H1 (cell line): ENCODE results near the gene AP1G2. TPM values are rescaled to one million over a fixed set of nuclear protein-coding genes. Genes with fewer than 3 reads are reported as not detected.
A peak's percentile ranks its signal among the peaks of the same experiment; 100 is the strongest.

Experiments used
- BACH1 ChIP-seq: IDR thresholded peaks from 2 replicates; pipeline ENCODE4 v1.6.1; 2012; ENCODE audit warnings: low read length, improper control_type of control experiment
- EZH2 ChIP-seq: fragments of 200-600 bp; sonication (generic); IDR thresholded peaks from 2 replicates; pipeline ENCODE4 v1.7.1; 2012; ENCODE audit warnings: low read depth, mild to moderate bottlenecking, moderate library complexity, low read length, inconsistent platforms; ENCODE audit not compliant: severe bottlenecking
- FOSL1 ChIP-seq: IDR thresholded peaks from 2 replicates; pipeline ENCODE4 v1.6.1; 2011; ENCODE audit warnings: mild to moderate bottlenecking, low read depth, low read length, moderate library complexity; ENCODE audit not compliant: insufficient read depth
- SP4 ChIP-seq: IDR thresholded peaks from 2 replicates; pipeline ENCODE4 v1.6.1; 2012; ENCODE audit warnings: low read length, inconsistent platforms
- TCF12 ChIP-seq: IDR thresholded peaks from 2 replicates; pipeline ENCODE4 v1.6.1; 2011; ENCODE audit warnings: low read depth, mild to moderate bottlenecking, low read length
- polyA plus RNA-seq, 7 experiments: library from polyadenylated mRNA; depleted of rRNA in 3 of 7; stranded (reverse) in 5 of 7; unstranded in 2 of 7; fragments of >200 nt in 5 of 7; fragments of 200-250 nt in 2 of 7; gene quantifications; 1 replicate in 5 of 7; 2 replicates in 1 of 7; 4 replicates in 1 of 7; pipeline versions ENCODE4 v1.2.1 to v1.2.3, GENCODE V29; 2011 to 2013; ENCODE audit warnings: missing spikeins in 2 of 7, mixed read lengths in 2 of 7
- total RNA-seq: library from RNA; stranded (reverse); fragmentation: NEBNext Ultra II Directional; extraction: Animal tissue kit (Norgen Biotek cat#: 25700); gene quantifications from 2 replicates; pipeline ENCODE4 v1.2.1, GENCODE V29; 2021
- TF ChIP-seq, protein P1 (sequence below): fragments of 300-600 bp; sonication (generic); IDR thresholded peaks from 2 replicates; pipeline ENCODE4 v1.7.1; 2012; ENCODE audit warnings: low read length, moderate library complexity, mild to moderate bottlenecking, inconsistent platforms; ENCODE audit not compliant: insufficient replicate concordance
- TF ChIP-seq, protein P2 (sequence below), 3 experiments: IDR thresholded peaks; 1 replicate in 2 of 3; 2 replicates in 1 of 3; pipeline versions ENCODE4 v1.5.1 to v1.6.1; 2011; ENCODE audit warnings: low read length in 3 of 3, mild to moderate bottlenecking in 3 of 3, inconsistent platforms in 2 of 3, low read depth in 1 of 3, moderate library complexity in 1 of 3; ENCODE audit not compliant: insufficient read depth in 1 of 3; ENCODE audit errors: control extremely low read depth in 1 of 3

AP1G2 gene
- total and polyA plus RNA-seq, 2 of the 8 experiments (the other 6 are each of a cell fraction or from before 2014, with no cell fraction given): 70.9 to 134 TPM

DNA sequence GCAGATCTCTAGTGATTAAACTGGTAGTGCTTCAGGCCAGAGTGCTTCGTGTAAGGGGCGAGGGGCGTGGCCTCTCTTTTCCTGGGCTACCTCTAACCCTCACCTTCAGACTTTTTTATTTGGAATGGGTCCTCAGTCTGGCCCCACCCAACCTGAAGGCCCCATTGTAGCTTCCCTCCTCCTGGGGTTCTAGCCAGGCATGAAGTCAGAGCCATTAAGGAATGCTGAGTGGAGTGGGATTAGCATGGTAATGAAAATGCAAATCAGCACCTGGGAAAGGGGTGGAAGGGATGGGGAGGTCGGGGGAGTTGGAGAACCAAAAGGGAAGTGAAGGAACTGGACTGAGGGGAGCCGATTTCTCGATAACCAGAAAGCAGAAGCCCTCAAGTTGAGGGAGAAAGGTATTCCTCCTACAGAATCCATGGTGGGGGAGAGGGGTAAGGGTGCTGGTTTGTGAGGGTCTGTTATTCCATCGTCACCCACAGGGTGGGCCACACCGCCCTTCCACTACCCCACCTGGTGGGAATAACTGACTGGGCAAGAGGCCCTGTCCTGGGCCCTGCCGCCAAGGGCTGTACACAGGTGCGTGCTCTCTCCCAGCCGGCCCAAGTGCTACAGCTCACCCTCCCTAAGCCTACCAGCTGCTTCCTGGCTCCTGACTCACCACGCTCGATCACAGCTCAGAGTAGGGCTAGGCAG is 30.1 kb downstream of the AP1G2 start (continued):
- TF ChIP-seq, protein P1, sequence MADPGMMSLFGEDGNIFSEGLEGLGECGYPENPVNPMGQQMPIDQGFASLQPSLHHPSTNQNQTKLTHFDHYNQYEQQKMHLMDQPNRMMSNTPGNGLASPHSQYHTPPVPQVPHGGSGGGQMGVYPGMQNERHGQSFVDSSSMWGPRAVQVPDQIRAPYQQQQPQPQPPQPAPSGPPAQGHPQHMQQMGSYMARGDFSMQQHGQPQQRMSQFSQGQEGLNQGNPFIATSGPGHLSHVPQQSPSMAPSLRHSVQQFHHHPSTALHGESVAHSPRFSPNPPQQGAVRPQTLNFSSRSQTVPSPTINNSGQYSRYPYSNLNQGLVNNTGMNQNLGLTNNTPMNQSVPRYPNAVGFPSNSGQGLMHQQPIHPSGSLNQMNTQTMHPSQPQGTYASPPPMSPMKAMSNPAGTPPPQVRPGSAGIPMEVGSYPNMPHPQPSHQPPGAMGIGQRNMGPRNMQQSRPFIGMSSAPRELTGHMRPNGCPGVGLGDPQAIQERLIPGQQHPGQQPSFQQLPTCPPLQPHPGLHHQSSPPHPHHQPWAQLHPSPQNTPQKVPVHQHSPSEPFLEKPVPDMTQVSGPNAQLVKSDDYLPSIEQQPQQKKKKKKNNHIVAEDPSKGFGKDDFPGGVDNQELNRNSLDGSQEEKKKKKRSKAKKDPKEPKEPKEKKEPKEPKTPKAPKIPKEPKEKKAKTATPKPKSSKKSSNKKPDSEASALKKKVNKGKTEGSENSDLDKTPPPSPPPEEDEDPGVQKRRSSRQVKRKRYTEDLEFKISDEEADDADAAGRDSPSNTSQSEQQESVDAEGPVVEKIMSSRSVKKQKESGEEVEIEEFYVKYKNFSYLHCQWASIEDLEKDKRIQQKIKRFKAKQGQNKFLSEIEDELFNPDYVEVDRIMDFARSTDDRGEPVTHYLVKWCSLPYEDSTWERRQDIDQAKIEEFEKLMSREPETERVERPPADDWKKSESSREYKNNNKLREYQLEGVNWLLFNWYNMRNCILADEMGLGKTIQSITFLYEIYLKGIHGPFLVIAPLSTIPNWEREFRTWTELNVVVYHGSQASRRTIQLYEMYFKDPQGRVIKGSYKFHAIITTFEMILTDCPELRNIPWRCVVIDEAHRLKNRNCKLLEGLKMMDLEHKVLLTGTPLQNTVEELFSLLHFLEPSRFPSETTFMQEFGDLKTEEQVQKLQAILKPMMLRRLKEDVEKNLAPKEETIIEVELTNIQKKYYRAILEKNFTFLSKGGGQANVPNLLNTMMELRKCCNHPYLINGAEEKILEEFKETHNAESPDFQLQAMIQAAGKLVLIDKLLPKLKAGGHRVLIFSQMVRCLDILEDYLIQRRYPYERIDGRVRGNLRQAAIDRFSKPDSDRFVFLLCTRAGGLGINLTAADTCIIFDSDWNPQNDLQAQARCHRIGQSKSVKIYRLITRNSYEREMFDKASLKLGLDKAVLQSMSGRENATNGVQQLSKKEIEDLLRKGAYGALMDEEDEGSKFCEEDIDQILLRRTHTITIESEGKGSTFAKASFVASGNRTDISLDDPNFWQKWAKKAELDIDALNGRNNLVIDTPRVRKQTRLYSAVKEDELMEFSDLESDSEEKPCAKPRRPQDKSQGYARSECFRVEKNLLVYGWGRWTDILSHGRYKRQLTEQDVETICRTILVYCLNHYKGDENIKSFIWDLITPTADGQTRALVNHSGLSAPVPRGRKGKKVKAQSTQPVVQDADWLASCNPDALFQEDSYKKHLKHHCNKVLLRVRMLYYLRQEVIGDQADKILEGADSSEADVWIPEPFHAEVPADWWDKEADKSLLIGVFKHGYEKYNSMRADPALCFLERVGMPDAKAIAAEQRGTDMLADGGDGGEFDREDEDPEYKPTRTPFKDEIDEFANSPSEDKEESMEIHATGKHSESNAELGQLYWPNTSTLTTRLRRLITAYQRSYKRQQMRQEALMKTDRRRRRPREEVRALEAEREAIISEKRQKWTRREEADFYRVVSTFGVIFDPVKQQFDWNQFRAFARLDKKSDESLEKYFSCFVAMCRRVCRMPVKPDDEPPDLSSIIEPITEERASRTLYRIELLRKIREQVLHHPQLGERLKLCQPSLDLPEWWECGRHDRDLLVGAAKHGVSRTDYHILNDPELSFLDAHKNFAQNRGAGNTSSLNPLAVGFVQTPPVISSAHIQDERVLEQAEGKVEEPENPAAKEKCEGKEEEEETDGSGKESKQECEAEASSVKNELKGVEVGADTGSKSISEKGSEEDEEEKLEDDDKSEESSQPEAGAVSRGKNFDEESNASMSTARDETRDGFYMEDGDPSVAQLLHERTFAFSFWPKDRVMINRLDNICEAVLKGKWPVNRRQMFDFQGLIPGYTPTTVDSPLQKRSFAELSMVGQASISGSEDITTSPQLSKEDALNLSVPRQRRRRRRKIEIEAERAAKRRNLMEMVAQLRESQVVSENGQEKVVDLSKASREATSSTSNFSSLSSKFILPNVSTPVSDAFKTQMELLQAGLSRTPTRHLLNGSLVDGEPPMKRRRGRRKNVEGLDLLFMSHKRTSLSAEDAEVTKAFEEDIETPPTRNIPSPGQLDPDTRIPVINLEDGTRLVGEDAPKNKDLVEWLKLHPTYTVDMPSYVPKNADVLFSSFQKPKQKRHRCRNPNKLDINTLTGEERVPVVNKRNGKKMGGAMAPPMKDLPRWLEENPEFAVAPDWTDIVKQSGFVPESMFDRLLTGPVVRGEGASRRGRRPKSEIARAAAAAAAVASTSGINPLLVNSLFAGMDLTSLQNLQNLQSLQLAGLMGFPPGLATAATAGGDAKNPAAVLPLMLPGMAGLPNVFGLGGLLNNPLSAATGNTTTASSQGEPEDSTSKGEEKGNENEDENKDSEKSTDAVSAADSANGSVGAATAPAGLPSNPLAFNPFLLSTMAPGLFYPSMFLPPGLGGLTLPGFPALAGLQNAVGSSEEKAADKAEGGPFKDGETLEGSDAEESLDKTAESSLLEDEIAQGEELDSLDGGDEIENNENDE: no peak
- TF ChIP-seq BACH1 (no peak), TCF12 (peak; percentile 69; the same call in 1 of the 2 replicates), FOSL1 (no peak), SP4 (0 out of 2 replicates have a peak, but pooled peaks have one; percentile 51), EZH2 (no peak)
- TF ChIP-seq, protein P2, sequence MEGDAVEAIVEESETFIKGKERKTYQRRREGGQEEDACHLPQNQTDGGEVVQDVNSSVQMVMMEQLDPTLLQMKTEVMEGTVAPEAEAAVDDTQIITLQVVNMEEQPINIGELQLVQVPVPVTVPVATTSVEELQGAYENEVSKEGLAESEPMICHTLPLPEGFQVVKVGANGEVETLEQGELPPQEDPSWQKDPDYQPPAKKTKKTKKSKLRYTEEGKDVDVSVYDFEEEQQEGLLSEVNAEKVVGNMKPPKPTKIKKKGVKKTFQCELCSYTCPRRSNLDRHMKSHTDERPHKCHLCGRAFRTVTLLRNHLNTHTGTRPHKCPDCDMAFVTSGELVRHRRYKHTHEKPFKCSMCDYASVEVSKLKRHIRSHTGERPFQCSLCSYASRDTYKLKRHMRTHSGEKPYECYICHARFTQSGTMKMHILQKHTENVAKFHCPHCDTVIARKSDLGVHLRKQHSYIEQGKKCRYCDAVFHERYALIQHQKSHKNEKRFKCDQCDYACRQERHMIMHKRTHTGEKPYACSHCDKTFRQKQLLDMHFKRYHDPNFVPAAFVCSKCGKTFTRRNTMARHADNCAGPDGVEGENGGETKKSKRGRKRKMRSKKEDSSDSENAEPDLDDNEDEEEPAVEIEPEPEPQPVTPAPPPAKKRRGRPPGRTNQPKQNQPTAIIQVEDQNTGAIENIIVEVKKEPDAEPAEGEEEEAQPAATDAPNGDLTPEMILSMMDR (IDR thresholded peaks at IDR 0.05; ENCODE audit: control extremely low read depth in 1 of 3, insufficient read depth in 1 of 3, low read depth in 1 of 3, low read length in 3 of 3): peak in 1 of 3 experiments; percentile 9; a peak in 1 of 4 replicates
